ENCODE measurements around the gene NADSYN1.
"Not testable (repeated sequence)": the region's sequence is repeated elsewhere in the genome, so short reads cannot be mapped to it uniquely, and the experiment has no call there.

The NADSYN1 gene

GRCh38 chr11:71453037-71453917 is at the start of gene NADSYN1:
Gene NADSYN1 (plus strand): TSS chr11:71453203. CDS start chr11:71453297, 94 bp downstream.
- peak; percentile 32 to 98 (median 93) for DNase-seq

- DNase-seq, result no peak
Measured at GRCh38 chr11:71404209-71404608, 48.8 kb upstream of the NADSYN1 start.

GRCh38 chr11:71406681-71407080 is 46.3 kb upstream of the NADSYN1 start:
- DNase-seq, result no peak

GRCh38 chr11:71407356-71407755 is 45.6 kb upstream of the NADSYN1 start:
- DNase-seq, result no peak

- no peak for DNase-seq
Measured at GRCh38 chr11:71408826-71409225, 44.2 kb upstream of the NADSYN1 start.

GRCh38 chr11:71410363-71410966 is 42.5 kb upstream of the NADSYN1 start:
- no peak for DNase-seq

GRCh38 chr11:71414645-71415044 is 38.4 kb upstream of the NADSYN1 start:
- DNase-seq, result no peak

- DNase-seq, result peak in 30 of 56 donors; percentile 13 to 62 (median 41)
Measured at GRCh38 chr11:71418643-71419042, 34.4 kb upstream of the NADSYN1 start.

GRCh38 chr11:71420455-71421241 is 32.4 kb upstream of the NADSYN1 start:
- DNase-seq, result peak in 20 of 56 donors; percentile 8 to 54 (median 28)

- no peak for DNase-seq
Measured at GRCh38 chr11:71421392-71421950, 31.5 kb upstream of the NADSYN1 start.

GRCh38 chr11:71422318-71422717 is 30.7 kb upstream of the NADSYN1 start:
- DNase-seq, result not testable (repeated sequence)

- DNase-seq, result peak in 1 of 56 donors; percentile 8
Measured at GRCh38 chr11:71423181-71423790, 29.7 kb upstream of the NADSYN1 start.

- no peak for DNase-seq
Measured at GRCh38 chr11:71425409-71425808, 27.6 kb upstream of the NADSYN1 start.

GRCh38 chr11:71425860-71426259 is 27.1 kb upstream of the NADSYN1 start:
- DNase-seq, result peak in 3 of 56 donors; percentile 18 to 19 (median 18)

- DNase-seq, result no peak
Measured at GRCh38 chr11:71426413-71426812, 26.6 kb upstream of the NADSYN1 start.

GRCh38 chr11:71428861-71429435 is 24.1 kb upstream of the NADSYN1 start:
- peak in 4 of 56 donors; percentile 6 to 24 (median 14) for DNase-seq

GRCh38 chr11:71429701-71430100 is 23.3 kb upstream of the NADSYN1 start:
- no peak for DNase-seq

GRCh38 chr11:71430166-71430565 is 22.8 kb upstream of the NADSYN1 start:
- DNase-seq, result no peak

- DNase-seq, result no peak
Measured at GRCh38 chr11:71431271-71431670, 21.7 kb upstream of the NADSYN1 start.

Measured in nucleus accumbens (tissue), 56 donors.